BJ (cell line): Measurements from ENCODE around the gene FAM163A. TPM values are rescaled to one million over a fixed set of nuclear protein-coding genes. Genes with fewer than 3 reads are reported as not detected.
A peak's percentile ranks its signal among the peaks of the same experiment; 100 is the strongest.

ENCODE experiments used
- CTCF ChIA-PET: fragments of 350-600 bp; formaldehyde crosslinking; extraction: SDS; loops from one replicate; lab custom pipeline; 2021; ENCODE audit warnings: antibody characterized with exemption, inconsistent platforms; lab: Yijun Ruan, JAX
- POLR2A ChIA-PET: fragments of 300-600 bp; sonication (Branson Sonifier 250); formaldehyde crosslinking; extraction: SDS; loops from one replicate; lab custom pipeline; 2021; ENCODE audit warnings: antibody characterized with exemption; lab: Charles Lee
- DNase-seq: peaks from one replicate; pipeline ENCODE4 v3.0.0-alpha.2; 2011; ENCODE audit warnings: low read depth
- H3K27me3 ChIP-seq: 2 replicates; pipeline ENCODE4 v1.6.0; 2011; ENCODE audit warnings: low read length; ENCODE audit not compliant: control insufficient read depth, insufficient read depth
- H3K36me3 ChIP-seq: 2 replicates; pipeline ENCODE4 v1.5.1; 2011; ENCODE audit warnings: low read length; ENCODE audit not compliant: control insufficient read depth, insufficient read depth
- H3K4me3 ChIP-seq: 2 replicates; pipeline ENCODE4 v1.5.1; 2011; ENCODE audit warnings: low read depth, mild to moderate bottlenecking, control low read depth, low read length
- CTCF ChIP-seq: IDR thresholded peaks from 2 replicates; pipeline ENCODE4 v1.5.1; 2011; ENCODE audit warnings: low read depth, mild to moderate bottlenecking, control low read depth, inconsistent platforms, low read length, moderate library complexity; ENCODE audit not compliant: insufficient read depth
- polyA plus RNA-seq: library from polyadenylated mRNA; depleted of rRNA; stranded (reverse); fragments of >200 nt; gene quantifications from 2 replicates; pipeline ENCODE4 v1.2.3, GENCODE V29; 2011

The FAM163A gene
- polyA plus RNA-seq, 1 experiment: not detected

GRCh38 chr1:179813626-179814545, 70.8 kb downstream of the FAM163A start:
- Histone ChIP-seq H3K4me3 (peak overlapping the region; percentile 48; the same call in 1 of the 2 replicates), H3K27me3 (peaks cover 3% of the 10 kb centered on the region; the same call in 1 of the 2 replicates), H3K36me3 (no peaks in the 10 kb centered on the region)
- POLR2A ChIA-PET: no interaction called here
- no peak for DNase-seq
- CTCF ChIA-PET: interaction anchor here (0.6 to 15.1 kb wide), 44 partner anchors 8 to 1631 kb away, joined by 3 to 447 read pairs (median 5); partner anchors contain the start of gene TOR1AIP1
- TF ChIP-seq CTCF: no peak

GRCh38 chr1:179814546-179814838, 71.4 kb downstream of the FAM163A start:
- no peak for TF ChIP-seq CTCF
- DNase-seq: no peak
- POLR2A ChIA-PET: no interaction called here

GRCh38 chr1:179815641-179816040, 72.5 kb downstream of the FAM163A start:
- no peak for TF ChIP-seq CTCF
- no peaks in the 10 kb centered on the region for H3K36me3 ChIP-seq
- peaks cover 1% of the 10 kb centered on the region; the same call in 1 of the 2 replicates for H3K27me3 ChIP-seq
- H3K4me3 ChIP-seq: no peak overlapping the region
- POLR2A ChIA-PET: no interaction called here
- DNase-seq: no peak
- CTCF ChIA-PET: interaction anchor here (0.9 to 15.1 kb wide), 23 partner anchors 9 to 564 kb away, joined by 3 to 447 read pairs (median 8); no protein-coding TSS in a partner anchor

More at GRCh38 chr1:179814546-179814838, 71.4 kb downstream of the FAM163A start:
- Histone ChIP-seq H3K27me3 (peaks cover 3% of the 10 kb centered on the region; the same call in 1 of the 2 replicates), H3K4me3 (peak overlapping the region; percentile 48), H3K36me3 (no peaks in the 10 kb centered on the region)
- CTCF ChIA-PET: interaction anchor here (0.6 to 15.1 kb wide), 46 partner anchors 8 to 1631 kb away, joined by 3 to 447 read pairs (median 5); partner anchors contain the start of gene TOR1AIP1

GRCh38 chr1:179816196-179816960, 73.3 kb downstream of the FAM163A start:
- Histone ChIP-seq H3K4me3 (no peak overlapping the region), H3K36me3 (no peaks in the 10 kb centered on the region), H3K27me3 (peaks cover 1% of the 10 kb centered on the region; the same call in 1 of the 2 replicates)
- no peak for DNase-seq
- POLR2A ChIA-PET: no interaction called here
- no peak for TF ChIP-seq CTCF
- CTCF ChIA-PET: interaction anchor here (0.9 to 15.1 kb wide), 4 partner anchors 8 to 110 kb away, joined by 3 to 447 read pairs (median 12); no protein-coding TSS in a partner anchor
